ENCODE results near the gene TUBGCP2. TPM values are rescaled to one million over a fixed set of nuclear protein-coding genes. Genes with fewer than 3 reads are reported as not detected.

Gene TUBGCP2
- total RNA-seq, 1 donor from 2014 or later: 50.7 TPM

- H3K27ac Mint-ChIP-seq (ENCODE audit: unreplicated experiment): no peak overlapping the region
- H3K36me3 Mint-ChIP-seq (ENCODE audit: low read depth, unreplicated experiment): peaks cover 13% of the 10 kb centered on the region
- DNase-seq (ENCODE audit: low spot score): no peak
- TF ChIP-seq, protein P1, sequence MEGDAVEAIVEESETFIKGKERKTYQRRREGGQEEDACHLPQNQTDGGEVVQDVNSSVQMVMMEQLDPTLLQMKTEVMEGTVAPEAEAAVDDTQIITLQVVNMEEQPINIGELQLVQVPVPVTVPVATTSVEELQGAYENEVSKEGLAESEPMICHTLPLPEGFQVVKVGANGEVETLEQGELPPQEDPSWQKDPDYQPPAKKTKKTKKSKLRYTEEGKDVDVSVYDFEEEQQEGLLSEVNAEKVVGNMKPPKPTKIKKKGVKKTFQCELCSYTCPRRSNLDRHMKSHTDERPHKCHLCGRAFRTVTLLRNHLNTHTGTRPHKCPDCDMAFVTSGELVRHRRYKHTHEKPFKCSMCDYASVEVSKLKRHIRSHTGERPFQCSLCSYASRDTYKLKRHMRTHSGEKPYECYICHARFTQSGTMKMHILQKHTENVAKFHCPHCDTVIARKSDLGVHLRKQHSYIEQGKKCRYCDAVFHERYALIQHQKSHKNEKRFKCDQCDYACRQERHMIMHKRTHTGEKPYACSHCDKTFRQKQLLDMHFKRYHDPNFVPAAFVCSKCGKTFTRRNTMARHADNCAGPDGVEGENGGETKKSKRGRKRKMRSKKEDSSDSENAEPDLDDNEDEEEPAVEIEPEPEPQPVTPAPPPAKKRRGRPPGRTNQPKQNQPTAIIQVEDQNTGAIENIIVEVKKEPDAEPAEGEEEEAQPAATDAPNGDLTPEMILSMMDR (IDR thresholded peaks at IDR 0.05; ENCODE audit: unreplicated experiment): no peak
- no peaks in the 10 kb centered on the region for H3K4me1 Mint-ChIP-seq (ENCODE audit: unreplicated experiment)
- H3K27me3 Mint-ChIP-seq (ENCODE audit: unreplicated experiment): peaks cover 4% of the 10 kb centered on the region
- no peaks in the 10 kb centered on the region for H3K9me3 Mint-ChIP-seq (ENCODE audit: unreplicated experiment)
- H3K4me3 Mint-ChIP-seq (ENCODE audit: unreplicated experiment): no peak overlapping the region
Observed at GRCh38 chr10:133279326-133280226, 29.1 kb downstream of the TUBGCP2 start.

DNA sequence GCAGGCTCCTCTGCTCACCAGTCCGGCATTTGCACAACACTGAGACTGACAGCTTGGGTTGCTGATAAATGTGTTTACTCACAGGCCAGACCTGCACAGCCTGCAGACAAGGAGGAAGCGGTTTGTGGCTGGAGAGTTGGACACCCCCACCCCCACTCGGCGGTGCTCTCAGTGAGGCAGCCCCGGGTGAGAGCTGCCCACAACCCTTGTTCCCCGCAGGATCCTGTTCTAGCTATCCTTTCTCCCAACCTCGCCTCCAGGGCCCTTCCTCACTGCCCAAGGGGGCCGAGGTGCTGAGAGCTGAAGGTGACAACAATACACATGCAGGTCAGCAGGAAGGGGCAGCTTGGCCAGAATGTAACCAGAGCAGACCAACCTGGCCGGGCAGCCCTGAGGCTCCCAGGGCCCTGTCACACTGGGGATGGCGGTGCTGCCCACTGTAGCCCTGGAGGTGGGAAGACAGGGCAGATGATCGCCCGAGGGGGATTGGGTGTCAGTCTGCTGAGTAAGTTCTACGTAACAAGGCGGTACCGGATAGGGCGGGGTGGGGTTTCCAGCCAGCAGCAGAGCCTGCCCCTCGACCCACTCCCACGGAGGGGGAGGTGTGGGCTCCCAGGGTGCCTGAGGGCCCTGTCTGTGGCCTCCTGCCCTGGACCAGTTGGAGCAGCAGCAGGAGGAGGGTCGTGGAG is 30.0 kb downstream of the TUBGCP2 start:
- H3K27me3 Mint-ChIP-seq (ENCODE audit: unreplicated experiment): peaks cover 4% of the 10 kb centered on the region
- no peak overlapping the region for H3K27ac Mint-ChIP-seq (ENCODE audit: unreplicated experiment)
- H3K4me1 Mint-ChIP-seq (ENCODE audit: unreplicated experiment): no peaks in the 10 kb centered on the region
- H3K36me3 Mint-ChIP-seq (ENCODE audit: low read depth, unreplicated experiment): peaks cover 9% of the 10 kb centered on the region
- H3K9me3 Mint-ChIP-seq (ENCODE audit: unreplicated experiment): no peaks in the 10 kb centered on the region
- no peak for DNase-seq (ENCODE audit: low spot score)
- TF ChIP-seq, protein P1 (IDR thresholded peaks at IDR 0.05; ENCODE audit: unreplicated experiment): no peak
- H3K4me3 Mint-ChIP-seq (ENCODE audit: unreplicated experiment): no peak overlapping the region

GRCh38 chr10:133277993-133278576 is 30.6 kb downstream of the TUBGCP2 start:
- H3K4me1 Mint-ChIP-seq (ENCODE audit: unreplicated experiment): no peaks in the 10 kb centered on the region
- TF ChIP-seq, protein P1 (IDR thresholded peaks at IDR 0.05; ENCODE audit: unreplicated experiment): no peak
- no peak overlapping the region for H3K4me3 Mint-ChIP-seq (ENCODE audit: unreplicated experiment)
- H3K27me3 Mint-ChIP-seq (ENCODE audit: unreplicated experiment): peaks cover 4% of the 10 kb centered on the region
- H3K9me3 Mint-ChIP-seq (ENCODE audit: unreplicated experiment): no peaks in the 10 kb centered on the region
- H3K27ac Mint-ChIP-seq (ENCODE audit: unreplicated experiment): no peak overlapping the region
- H3K36me3 Mint-ChIP-seq (ENCODE audit: low read depth, unreplicated experiment): peaks cover 7% of the 10 kb centered on the region
- no peak for DNase-seq (ENCODE audit: low spot score)

GRCh38 chr10:133277277-133277992 is 31.2 kb downstream of the TUBGCP2 start:
- DNase-seq (ENCODE audit: low spot score): no peak
- H3K4me1 Mint-ChIP-seq (ENCODE audit: unreplicated experiment): no peaks in the 10 kb centered on the region
- no peaks in the 10 kb centered on the region for H3K9me3 Mint-ChIP-seq (ENCODE audit: unreplicated experiment)
- peaks cover 7% of the 10 kb centered on the region for H3K36me3 Mint-ChIP-seq (ENCODE audit: low read depth, unreplicated experiment)
- TF ChIP-seq, protein P1 (IDR thresholded peaks at IDR 0.05; ENCODE audit: unreplicated experiment): no peak
- H3K27ac Mint-ChIP-seq (ENCODE audit: unreplicated experiment): no peak overlapping the region
- H3K4me3 Mint-ChIP-seq (ENCODE audit: unreplicated experiment): no peak overlapping the region
- peaks cover 2% of the 10 kb centered on the region for H3K27me3 Mint-ChIP-seq (ENCODE audit: unreplicated experiment)

Data from endothelial cell (in vitro differentiated cells).